Epithelial cell of esophagus (primary cell): ENCODE data around the gene SNX32.

Source experiments
- DNase-seq: peaks from one replicate; pipeline ENCODE4 v3.0.0; 2010; ENCODE audit warnings: low read depth
- H3K4me3 ChIP-seq: 2 replicates; pipeline ENCODE4 v1.5.1; 2011; ENCODE audit warnings: mild to moderate bottlenecking, low read length, control low read depth
- CTCF ChIP-seq: IDR thresholded peaks from 2 replicates; pipeline ENCODE4 v1.5.1; 2011; ENCODE audit warnings: low read depth, mild to moderate bottlenecking, low read length, control low read depth, inconsistent platforms; ENCODE audit not compliant: insufficient read depth; ENCODE audit errors: missing control alignments

The SNX32 gene

GRCh38 chr11:65862941-65863888, 29.5 kb downstream of the SNX32 start:
- H3K4me3 ChIP-seq, result no peak overlapping the region
- no peak for TF ChIP-seq CTCF
- no peak for DNase-seq

GRCh38 chr11:65863889-65864705, 30.3 kb downstream of the SNX32 start:
- TF ChIP-seq CTCF, result no peak
- no peak for DNase-seq
- no peak overlapping the region for H3K4me3 ChIP-seq

GRCh38 chr11:65864706-65865471, 31.1 kb downstream of the SNX32 start:
- DNase-seq, result no peak
- no peak overlapping the region for H3K4me3 ChIP-seq
- no peak for TF ChIP-seq CTCF

- no peak overlapping the region for H3K4me3 ChIP-seq
- no peak for TF ChIP-seq CTCF
- no peak for DNase-seq
These were observed 31.9 kb downstream of the SNX32 start for GRCh38 chr11:65865550-65866172.

GRCh38 chr11:65866509-65867283, 32.9 kb downstream of the SNX32 start:
- no peak for TF ChIP-seq CTCF
- no peak overlapping the region for H3K4me3 ChIP-seq
- DNase-seq, result no peak
